Tibial nerve (tissue), 4 donors: ENCODE results near the gene CAD.

Source experiments
- EP300 ChIP-seq, 2 donors: sonication (generic); formaldehyde crosslinking; IDR thresholded peaks; one replicate each; pipeline ENCODE4 v1.6.1; 2017; ENCODE audit warnings: antibody characterized with exemption in 2 of 2, mild to moderate bottlenecking in 1 of 2
- POLR2A ChIP-seq, 2 donors: fragments of 450-650 bp; IDR thresholded peaks; one replicate each; pipeline ENCODE4 v1.6.1; 2017; ENCODE audit warnings: antibody characterized with exemption in 2 of 2, mild to moderate bottlenecking in 2 of 2, moderate library complexity in 2 of 2
- TF ChIP-seq, protein P1 (sequence below), 5 experiments: fragments of 200-600 bp in 3 of 5; fragments of 450-650 bp in 2 of 5; sonication (generic) in 3 of 5; IDR thresholded peaks; one replicate each; pipeline ENCODE4 v1.5.1; 2016 to 2019; ENCODE audit warnings: antibody characterized with exemption in 5 of 5, mild to moderate bottlenecking in 3 of 5, moderate library complexity in 2 of 5

DNA sequence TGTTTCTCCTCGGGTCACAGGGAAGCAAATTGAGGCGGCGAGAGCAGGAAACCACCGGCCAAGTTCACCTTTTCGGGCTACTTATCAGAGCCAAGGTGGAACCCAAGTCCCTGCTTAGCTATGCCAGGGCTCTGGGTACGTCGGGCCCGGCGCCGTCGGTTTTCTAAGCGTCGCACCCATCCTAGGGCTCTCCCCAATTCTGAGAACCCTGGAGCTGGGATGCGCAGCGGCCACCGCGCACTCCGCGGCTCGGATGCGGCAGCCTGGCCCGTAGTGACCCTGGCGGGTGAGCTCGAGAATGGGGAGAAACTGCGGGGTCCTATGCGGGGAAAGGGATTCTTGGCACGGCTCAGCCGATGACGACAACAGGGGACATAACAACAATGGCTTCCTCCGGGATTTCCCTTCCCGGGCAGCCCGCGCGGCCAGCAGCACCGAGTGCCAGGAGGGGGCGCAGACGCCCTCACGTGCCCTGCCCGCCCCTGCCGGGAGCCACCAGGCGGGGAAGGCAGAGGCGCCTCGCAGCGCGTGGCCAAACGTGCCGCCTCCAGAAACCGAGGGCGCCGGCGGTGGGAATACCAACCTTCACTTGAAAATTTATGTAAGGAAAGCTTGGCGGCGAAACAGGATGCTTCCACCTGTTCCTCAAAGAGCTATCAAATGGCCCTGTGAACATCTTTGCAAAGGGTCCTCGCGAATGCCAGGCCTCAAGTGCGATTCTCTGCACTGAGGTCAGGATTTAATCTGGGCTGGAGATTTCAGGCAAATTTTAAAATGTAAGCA, 47.8 kb downstream of the CAD start:
- TF ChIP-seq, protein P1, sequence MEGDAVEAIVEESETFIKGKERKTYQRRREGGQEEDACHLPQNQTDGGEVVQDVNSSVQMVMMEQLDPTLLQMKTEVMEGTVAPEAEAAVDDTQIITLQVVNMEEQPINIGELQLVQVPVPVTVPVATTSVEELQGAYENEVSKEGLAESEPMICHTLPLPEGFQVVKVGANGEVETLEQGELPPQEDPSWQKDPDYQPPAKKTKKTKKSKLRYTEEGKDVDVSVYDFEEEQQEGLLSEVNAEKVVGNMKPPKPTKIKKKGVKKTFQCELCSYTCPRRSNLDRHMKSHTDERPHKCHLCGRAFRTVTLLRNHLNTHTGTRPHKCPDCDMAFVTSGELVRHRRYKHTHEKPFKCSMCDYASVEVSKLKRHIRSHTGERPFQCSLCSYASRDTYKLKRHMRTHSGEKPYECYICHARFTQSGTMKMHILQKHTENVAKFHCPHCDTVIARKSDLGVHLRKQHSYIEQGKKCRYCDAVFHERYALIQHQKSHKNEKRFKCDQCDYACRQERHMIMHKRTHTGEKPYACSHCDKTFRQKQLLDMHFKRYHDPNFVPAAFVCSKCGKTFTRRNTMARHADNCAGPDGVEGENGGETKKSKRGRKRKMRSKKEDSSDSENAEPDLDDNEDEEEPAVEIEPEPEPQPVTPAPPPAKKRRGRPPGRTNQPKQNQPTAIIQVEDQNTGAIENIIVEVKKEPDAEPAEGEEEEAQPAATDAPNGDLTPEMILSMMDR (IDR thresholded peaks at IDR 0.05), result peak in 4 of 5 experiments; percentile 27 to 48 (median 34)
- TF ChIP-seq POLR2A (IDR thresholded peaks at IDR 0.05), result no peak
- no peak for TF ChIP-seq EP300 (IDR thresholded peaks at IDR 0.05)
